Sigmoid colon (tissue), 7 donors: ENCODE results near the gene ABT1. TPM values are rescaled to one million over a fixed set of nuclear protein-coding genes. Genes with fewer than 3 reads are reported as not detected.
A peak's percentile ranks its signal among the peaks of the same experiment; 100 is the strongest.

Experiments
- DNase-seq: peaks from one replicate; pipeline ENCODE4 v3.0.0-alpha.2; 2019
- H3K27ac ChIP-seq, 4 donors: fragments of 200-600 bp; sonication (generic); one replicate each; pipeline ENCODE4 v1.5.1; 2016 to 2019; ENCODE audit warnings: mild to moderate bottlenecking in 1 of 4
- H3K27me3 ChIP-seq, 3 donors: fragments of 200-600 bp; sonication (generic); one replicate each; pipeline ENCODE4 v1.5.1; 2019; ENCODE audit warnings: mild to moderate bottlenecking in 1 of 3
- H3K36me3 ChIP-seq, 4 donors: fragments of 200-600 bp; sonication (generic); one replicate each; pipeline ENCODE4 v1.5.1; 2016 to 2019
- H3K4me1 ChIP-seq, 4 donors: fragments of 200-600 bp; sonication (generic); one replicate each; pipeline ENCODE4 v1.5.1; 2017 to 2019
- H3K4me3 ChIP-seq, 4 donors: fragments of 200-600 bp; sonication (generic); one replicate each; pipeline ENCODE4 v1.5.1; 2017 to 2019; ENCODE audit warnings: mild to moderate bottlenecking in 2 of 4, moderate library complexity in 1 of 4
- H3K9me3 ChIP-seq, 4 donors: fragments of 200-600 bp in 3 of 4; sonication (generic) in 3 of 4; one replicate each; pipeline versions ENCODE4 v1.5.1 to v1.6.1; 2013 to 2019
- EP300 ChIP-seq, 4 donors: sonication (generic); formaldehyde crosslinking; IDR thresholded peaks; one replicate each; pipeline ENCODE4 v1.6.1; 2017; ENCODE audit warnings: antibody characterized with exemption in 4 of 4
- POLR2A ChIP-seq, 2 donors: fragments of 450-650 bp; IDR thresholded peaks; one replicate each; pipeline ENCODE4 v1.6.1; 2016; ENCODE audit warnings: antibody characterized with exemption in 2 of 2, mild to moderate bottlenecking in 2 of 2, moderate library complexity in 2 of 2
- POLR2AphosphoS5 ChIP-seq, 4 donors: sonication (generic); formaldehyde crosslinking; IDR thresholded peaks; one replicate each; pipeline ENCODE4 v1.6.1; 2017; ENCODE audit warnings: antibody characterized with exemption in 4 of 4
- WGBS, 2 donors: extraction: QIAGEN DNeasy Blood & Tissue Kit; methylation state at CpG; one replicate each; pipeline ENCODE4 v1.1.7; 2013; 5-methylcytosine and 5-hydroxymethylcytosine counted together
- intact Hi-C: fragments of 100-400 bp; cut with DNase I; formaldehyde crosslinking; loops from one replicate; pipeline ENCODE4 v1.15.1; 2023
- polyA plus RNA-seq, 3 donors: library from polyadenylated mRNA; stranded (reverse); fragments of 200-250 nt; gene quantifications; one replicate each; pipeline ENCODE4 v1.2.3, GENCODE V29; 2013
- total RNA-seq, 4 donors: library from RNA; depleted of rRNA; stranded (reverse); fragments of >200 nt; gene quantifications; one replicate each; pipeline ENCODE4 v1.1.0, GENCODE V29; 2016
- TF ChIP-seq, protein P1 (sequence below), 4 experiments: fragments of 450-650 bp in 3 of 4; fragments of 200-600 bp in 1 of 4; IDR thresholded peaks; one replicate each; pipeline ENCODE4 v1.5.1; 2016 to 2019; ENCODE audit warnings: antibody characterized with exemption in 4 of 4, mild to moderate bottlenecking in 3 of 4, moderate library complexity in 2 of 4
- donor health status: healthy with polysubstance abuse.
- donor health status: Bipolar disorder and iron deficiency.
- donor health status: healthy.

The ABT1 gene
- total and polyA plus RNA-seq, 7 donors: 10.2 to 21.3 (median 16.6) TPM

- TF ChIP-seq POLR2AphosphoS5 (IDR thresholded peaks at IDR 0.05) (no peak), EP300 (IDR thresholded peaks at IDR 0.05) (no peak), POLR2A (IDR thresholded peaks at IDR 0.05) (no peak)
- TF ChIP-seq, protein P1, sequence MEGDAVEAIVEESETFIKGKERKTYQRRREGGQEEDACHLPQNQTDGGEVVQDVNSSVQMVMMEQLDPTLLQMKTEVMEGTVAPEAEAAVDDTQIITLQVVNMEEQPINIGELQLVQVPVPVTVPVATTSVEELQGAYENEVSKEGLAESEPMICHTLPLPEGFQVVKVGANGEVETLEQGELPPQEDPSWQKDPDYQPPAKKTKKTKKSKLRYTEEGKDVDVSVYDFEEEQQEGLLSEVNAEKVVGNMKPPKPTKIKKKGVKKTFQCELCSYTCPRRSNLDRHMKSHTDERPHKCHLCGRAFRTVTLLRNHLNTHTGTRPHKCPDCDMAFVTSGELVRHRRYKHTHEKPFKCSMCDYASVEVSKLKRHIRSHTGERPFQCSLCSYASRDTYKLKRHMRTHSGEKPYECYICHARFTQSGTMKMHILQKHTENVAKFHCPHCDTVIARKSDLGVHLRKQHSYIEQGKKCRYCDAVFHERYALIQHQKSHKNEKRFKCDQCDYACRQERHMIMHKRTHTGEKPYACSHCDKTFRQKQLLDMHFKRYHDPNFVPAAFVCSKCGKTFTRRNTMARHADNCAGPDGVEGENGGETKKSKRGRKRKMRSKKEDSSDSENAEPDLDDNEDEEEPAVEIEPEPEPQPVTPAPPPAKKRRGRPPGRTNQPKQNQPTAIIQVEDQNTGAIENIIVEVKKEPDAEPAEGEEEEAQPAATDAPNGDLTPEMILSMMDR (IDR thresholded peaks at IDR 0.05): no peak
- DNase-seq: no peak
- H3K27ac ChIP-seq: no peak overlapping the region
- H3K36me3 ChIP-seq: no peaks in the 10 kb centered on the region
- H3K9me3 ChIP-seq: no peaks in the 10 kb centered on the region
- H3K27me3 ChIP-seq: no peaks in the 10 kb centered on the region
- H3K4me1 ChIP-seq: no peaks in the 10 kb centered on the region
- intact Hi-C loops: loop anchor here (10.0 kb wide), 1 partner anchor 911 kb away; the partner anchor contains the start of gene ZNF184
- WGBS, 2 donors: 85 to 88% methylated on average over 6 of the region's 6 CpGs
- H3K4me3 ChIP-seq: no peak overlapping the region
These were observed 33.3 kb upstream of the ABT1 start for GRCh38 chr6:26563488-26563887.

- peak; percentile 97 for DNase-seq
- intact Hi-C loops: loop anchor here (1.0 to 10.0 kb wide), 4 partner anchors 16 to 906 kb away; partner anchors contain the start of genes HMGN4 and ZNF184
- 3 to 9% methylated on average over 34 of the region's 34 CpGs for WGBS, 2 donors
These were observed 27.9 kb upstream of the ABT1 start for GRCh38 chr6:26568601-26569432.

DNA sequence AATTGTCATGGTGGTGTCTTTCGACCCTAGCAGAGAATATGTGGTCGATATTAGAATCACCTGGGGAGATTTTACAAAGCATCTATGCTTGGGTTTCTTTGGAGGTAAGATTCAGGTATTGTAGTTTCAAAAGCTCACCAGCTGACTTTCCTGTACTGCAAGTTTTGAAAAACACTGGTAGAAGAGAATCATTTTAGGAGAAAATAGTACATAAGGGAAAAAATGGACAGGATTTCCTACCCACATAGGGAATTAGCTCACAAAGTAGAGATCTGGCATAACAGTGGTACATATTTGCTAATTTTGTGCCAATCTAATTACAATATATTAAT is 27.4 kb upstream of the ABT1 start:
- peaks cover 0 to under 1% (median 0%) of the 10 kb centered on the region in 3 donors for H3K27me3 ChIP-seq
- intact Hi-C loops: loop anchor here (5.0 to 10.0 kb wide), 2 partner anchors 47 to 905 kb away; partner anchors contain the start of gene ZNF184
- H3K9me3 ChIP-seq: no peaks in the 10 kb centered on the region
- TF ChIP-seq EP300 (IDR thresholded peaks at IDR 0.05) (no peak), POLR2AphosphoS5 (IDR thresholded peaks at IDR 0.05) (no peak), POLR2A (IDR thresholded peaks at IDR 0.05) (no peak)
- TF ChIP-seq, protein P1 (IDR thresholded peaks at IDR 0.05): no peak
- peak overlapping the region in 2 of 4 donors; percentile 52 to 56 for H3K4me3 ChIP-seq
- no peak for DNase-seq
- H3K4me1 ChIP-seq: peaks cover 0 to 14% (median 5%) of the 10 kb centered on the region in 4 donors
- WGBS, 2 donors: 7 to 10% methylated on average over 2 of the region's 2 CpGs
- H3K27ac ChIP-seq: peak overlapping the region in 3 of 4 donors; percentile 43 to 76 (median 48)
- H3K36me3 ChIP-seq: no peaks in the 10 kb centered on the region

More at GRCh38 chr6:26568601-26569432, 27.9 kb upstream of the ABT1 start:
- peak overlapping the region; percentile 52 to 59 (median 54) for H3K4me3 ChIP-seq
- H3K36me3 ChIP-seq: no peaks in the 10 kb centered on the region
- no peaks in the 10 kb centered on the region for H3K27me3 ChIP-seq
- no peaks in the 10 kb centered on the region for H3K9me3 ChIP-seq
- peaks cover 0 to 14% (median 5%) of the 10 kb centered on the region in 4 donors for H3K4me1 ChIP-seq
- peak overlapping the region; percentile 50 to 76 (median 71) for H3K27ac ChIP-seq
- TF ChIP-seq, protein P1 (IDR thresholded peaks at IDR 0.05): no peak
- TF ChIP-seq POLR2AphosphoS5 (IDR thresholded peaks at IDR 0.05): peak in 2 of 4 donors; percentile 14 to 54

DNA sequence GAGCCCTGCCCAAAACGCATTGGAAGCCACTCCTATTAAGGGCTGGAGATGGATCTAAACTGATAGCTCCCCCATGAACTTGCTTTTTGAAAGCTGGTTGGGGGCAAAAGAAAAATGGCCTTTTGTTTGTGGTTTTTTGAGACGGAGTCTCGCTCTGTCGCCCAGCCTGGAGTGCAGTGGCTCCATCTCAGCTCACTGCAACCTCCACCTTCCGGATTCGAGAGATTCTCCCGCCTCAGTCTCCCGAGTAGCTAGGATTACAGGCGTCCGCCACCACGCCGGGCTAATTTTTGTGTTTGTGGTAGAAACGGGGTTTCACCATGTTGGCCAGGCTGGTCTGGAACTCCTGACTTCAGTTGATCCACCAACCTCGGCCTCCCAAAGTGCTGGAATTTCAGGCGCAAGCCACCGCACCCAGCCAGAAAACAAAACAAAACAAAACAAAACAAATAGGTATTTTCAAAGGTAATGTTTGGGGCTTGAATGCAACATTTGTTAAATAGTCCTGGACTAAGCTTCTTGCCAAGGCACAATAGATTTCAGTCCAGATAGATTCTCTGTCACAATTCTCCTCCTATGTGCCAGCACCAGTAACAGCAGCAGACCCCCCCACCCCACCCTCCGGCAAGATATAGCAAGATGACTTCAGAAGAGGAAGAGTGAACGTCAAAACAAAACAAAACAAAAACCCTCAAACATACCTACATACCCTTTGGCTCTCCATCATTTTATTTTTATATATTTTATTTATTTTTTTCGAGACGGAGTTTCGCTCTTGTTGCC is 26.5 kb upstream of the ABT1 start:
- Histone ChIP-seq H3K36me3 (no peaks in the 10 kb centered on the region), H3K4me3 (no peak overlapping the region), H3K9me3 (no peaks in the 10 kb centered on the region), H3K27me3 (peaks cover 0 to 3% (median 0%) of the 10 kb centered on the region in 3 donors), H3K4me1 (peaks cover 0 to 14% (median 5%) of the 10 kb centered on the region in 4 donors), H3K27ac (no peak overlapping the region)
- no peak for TF ChIP-seq EP300 (IDR thresholded peaks at IDR 0.05)
- TF ChIP-seq, protein P1 (IDR thresholded peaks at IDR 0.05): no peak
- TF ChIP-seq POLR2AphosphoS5 (IDR thresholded peaks at IDR 0.05): no peak
- no peak for TF ChIP-seq POLR2A (IDR thresholded peaks at IDR 0.05)
- DNase-seq: no peak
- intact Hi-C loops: loop anchor here (5.0 kb wide), 1 partner anchor 228 kb away; no protein-coding TSS in a partner anchor
- 74 to 84% methylated on average over 21 of the region's 21 CpGs for whole genome bisulfite sequencing, 2 donors
